Effector CD4-positive, alpha-beta T cell (primary cell): ENCODE data around the gene CRELD2.

Experiments used
- DNase-seq: peaks from one replicate; pipeline ENCODE4 v3.0.0-alpha.2; 2020
- total RNA-seq: gene quantifications from one replicate; lab custom pipeline; 2026; lab: John Stamatoyannopoulos, UW

CRELD2 gene, protein sequence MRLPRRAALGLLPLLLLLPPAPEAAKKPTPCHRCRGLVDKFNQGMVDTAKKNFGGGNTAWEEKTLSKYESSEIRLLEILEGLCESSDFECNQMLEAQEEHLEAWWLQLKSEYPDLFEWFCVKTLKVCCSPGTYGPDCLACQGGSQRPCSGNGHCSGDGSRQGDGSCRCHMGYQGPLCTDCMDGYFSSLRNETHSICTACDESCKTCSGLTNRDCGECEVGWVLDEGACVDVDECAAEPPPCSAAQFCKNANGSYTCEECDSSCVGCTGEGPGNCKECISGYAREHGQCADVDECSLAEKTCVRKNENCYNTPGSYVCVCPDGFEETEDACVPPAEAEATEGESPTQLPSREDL
- 22.9 reads per million, percentile 50 among the genes with 10 or more reads in this experiment for total RNA-seq

DNA sequence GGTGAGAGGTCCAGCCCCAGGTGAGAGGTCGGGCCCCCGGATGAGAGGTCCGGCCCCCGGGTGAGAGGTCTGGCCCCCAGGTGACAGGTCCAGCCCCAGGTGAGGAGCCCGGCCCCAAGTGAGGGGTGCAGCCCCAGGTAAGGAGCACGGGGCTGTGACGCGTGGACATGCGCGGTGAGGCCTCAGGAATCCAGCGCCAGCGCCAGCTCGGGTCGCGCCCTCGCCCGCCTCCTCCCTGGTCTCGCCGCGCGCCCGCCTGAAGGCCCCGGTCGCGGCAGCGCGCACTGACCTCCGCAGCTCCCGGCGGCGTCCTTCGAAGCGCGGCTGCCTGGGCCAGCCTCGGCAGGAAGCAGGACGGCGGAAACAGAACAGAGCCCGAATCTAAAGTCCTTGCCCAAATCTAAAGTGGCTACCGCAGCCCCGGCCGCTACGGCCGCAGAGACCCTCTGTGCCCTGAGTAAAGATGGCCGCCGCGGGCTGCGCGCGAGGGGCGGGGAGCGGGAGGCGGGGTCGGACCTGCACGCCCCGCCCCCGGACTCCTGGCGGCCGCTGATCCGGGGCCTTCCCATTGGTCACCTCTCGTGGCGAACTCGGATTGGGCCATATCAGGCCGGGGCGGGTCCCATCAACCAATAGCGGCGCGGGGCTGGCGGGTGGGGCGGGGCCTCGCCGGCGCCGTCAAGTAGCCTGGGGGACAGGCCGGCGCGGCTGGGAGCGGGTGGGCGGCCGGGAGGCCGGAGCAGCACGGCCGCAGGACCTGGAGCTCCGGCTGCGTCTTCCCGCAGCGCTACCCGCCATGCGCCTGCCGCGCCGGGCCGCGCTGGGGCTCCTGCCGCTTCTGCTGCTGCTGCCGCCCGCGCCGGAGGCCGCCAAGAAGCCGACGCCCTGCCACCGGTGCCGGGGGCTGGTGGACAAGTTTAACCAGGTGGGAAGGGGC, at the start of gene CRELD2, which contains the start of gene ALG12:
Gene CRELD2 (plus strand): TSS at position 661 of the 937 bp plus-strand sequence. CDS start 136 bp downstream, at position 797.
Gene ALG12 (minus strand): TSS at position 465 of the 937 bp plus-strand sequence. CDS start 4,673 bp downstream, outside the sequence.
- peak; percentile 97 for DNase-seq

DNA sequence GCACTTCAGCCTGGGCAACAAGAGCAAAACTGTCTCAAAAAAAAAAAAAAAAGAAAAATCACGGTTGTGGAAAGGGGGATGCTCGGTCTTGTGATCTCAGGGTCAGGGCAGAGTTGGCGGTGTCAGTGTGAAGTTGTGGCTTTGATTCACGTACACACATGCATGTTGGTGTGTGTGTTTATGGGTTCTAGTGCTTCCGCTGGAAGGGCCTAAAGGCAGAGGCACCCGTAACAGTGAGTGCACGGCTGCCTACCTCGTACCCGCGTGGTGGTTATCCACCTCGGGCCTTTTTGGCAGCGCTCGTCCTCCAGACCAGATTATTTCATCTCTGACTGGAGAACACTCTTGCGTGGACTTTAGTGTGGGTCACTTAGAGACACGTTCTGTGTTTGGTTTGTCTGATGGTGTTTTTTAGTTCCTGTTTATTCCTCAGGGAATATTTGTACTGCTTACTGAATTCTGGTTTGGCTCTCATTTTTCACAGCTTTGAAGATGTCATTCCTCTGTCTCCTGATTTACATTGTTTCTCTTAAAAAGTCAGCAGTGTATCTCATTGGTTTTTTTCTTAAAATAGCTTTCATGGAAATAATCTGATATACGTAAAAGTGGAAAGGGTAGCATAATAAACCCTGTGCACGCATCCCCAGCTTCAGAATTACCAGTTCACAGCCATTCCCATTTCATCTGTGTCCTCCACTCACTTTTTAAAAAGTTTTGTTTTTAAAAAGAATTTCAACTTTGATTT, 49.2 kb upstream of the CRELD2 start:
- DNase-seq: no peak

DNA sequence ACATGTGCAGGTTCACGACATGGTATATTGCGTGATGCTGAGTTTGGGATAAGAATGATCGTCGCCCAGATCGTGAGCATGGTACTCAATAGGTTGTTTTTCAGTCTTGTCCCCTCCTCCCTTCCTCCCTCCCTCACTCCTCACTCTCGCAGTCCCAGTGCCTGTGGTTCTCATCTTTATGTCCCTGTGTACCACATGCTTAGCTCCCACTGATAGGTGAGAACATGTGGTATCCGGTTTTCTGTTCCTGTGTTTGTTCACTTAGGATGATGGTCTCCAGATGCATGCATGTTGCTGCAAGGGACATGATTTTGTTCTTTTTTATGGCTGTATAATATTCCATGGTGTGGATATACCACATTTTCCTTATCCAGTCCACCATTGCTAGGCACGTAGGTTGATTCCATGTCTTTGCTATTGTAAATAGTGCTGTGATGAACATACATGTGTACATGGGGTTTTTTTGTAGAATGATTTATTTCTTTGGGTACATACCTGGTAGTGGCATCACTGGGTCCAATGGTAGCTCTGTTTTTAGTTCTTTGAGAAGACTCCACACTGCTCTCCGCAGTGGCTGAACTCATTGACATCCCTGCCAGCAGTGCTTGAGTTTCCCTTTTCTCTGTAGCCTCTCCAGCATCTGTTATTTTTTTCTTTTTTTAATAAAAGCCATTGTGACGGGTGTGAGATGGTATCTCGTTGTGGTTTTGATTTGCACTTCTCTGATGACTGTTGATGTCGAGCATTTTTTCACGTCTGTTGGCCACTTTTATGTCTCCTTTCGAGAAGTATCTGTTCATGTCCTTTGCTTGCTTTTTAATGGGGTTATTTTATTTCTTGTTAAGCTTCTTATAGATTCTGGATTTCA, 48.4 kb upstream of the CRELD2 start:
- no peak for DNase-seq

DNA sequence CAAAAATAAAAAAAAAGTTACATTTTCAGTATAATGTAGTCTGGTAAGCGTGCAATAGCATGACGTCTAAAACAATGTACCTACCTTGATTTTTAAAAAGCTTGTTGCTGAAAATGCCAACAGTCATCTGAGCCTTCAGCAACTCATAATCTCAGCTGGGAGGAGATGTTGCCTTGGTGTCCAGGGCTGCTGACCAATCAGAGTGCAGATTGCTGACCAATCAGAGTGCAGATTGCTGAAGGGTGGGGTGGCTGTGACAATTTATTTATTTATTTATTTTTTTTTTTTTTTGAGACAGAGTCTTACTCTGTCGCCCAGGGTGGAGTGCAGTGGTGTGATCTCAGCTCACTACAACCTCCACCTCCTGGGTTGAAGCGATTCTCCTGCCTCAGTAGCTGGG, 47.0 kb upstream of the CRELD2 start:
- DNase-seq: no peak

DNA sequence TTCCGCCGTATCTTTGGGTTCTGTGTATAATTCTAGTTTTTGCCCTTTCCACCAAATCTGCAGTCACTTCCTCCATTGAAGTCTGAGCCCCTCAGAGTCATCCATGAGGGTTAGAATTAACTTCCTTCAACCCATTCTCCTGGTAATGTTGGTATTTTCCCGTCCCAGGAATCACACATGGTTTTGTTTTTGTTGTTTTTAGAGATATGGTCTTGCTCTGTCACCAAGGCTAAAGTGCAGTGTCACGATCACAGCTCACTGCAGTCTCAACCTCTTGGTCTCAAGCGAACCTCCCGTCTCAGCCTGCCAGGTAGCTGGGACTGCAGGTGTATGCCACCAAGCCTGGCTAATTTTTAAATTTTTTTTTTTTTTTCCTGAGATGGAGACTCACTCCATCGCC, 46.1 kb upstream of the CRELD2 start:
- no peak for DNase-seq

DNA sequence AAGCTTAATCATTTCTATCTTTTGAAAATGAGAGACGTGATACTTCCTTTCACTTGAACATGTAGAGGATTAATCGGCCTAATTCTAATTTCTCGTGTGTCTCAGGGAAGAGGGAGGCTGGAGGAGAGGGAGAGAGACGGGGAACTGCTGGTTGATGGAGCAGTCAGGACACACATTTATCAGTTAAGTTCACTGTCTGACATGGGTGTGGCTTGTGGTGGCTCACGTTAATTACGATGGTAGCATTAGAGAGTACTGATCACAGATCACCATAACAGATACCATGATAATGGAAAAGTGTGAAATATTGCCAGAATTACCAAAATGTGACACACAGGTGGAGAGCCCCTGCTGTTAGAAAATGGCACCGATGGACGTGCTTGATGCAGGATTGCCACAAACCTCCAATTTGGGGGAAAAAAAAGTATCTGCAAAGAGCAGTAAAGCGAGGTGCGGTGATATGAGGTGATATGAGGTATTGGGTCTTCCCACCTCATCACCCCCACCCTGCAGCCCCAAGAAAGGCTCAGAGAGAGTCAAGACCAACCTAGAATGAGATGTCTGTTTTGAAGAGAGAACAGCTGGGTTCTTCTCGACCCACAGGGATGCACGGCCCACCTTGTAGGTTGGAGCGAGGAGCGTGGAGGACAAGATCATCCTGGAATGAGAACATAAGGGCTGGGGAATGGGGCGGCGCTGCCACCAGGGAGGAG, 45.0 kb upstream of the CRELD2 start:
- DNase-seq: no peak

DNA sequence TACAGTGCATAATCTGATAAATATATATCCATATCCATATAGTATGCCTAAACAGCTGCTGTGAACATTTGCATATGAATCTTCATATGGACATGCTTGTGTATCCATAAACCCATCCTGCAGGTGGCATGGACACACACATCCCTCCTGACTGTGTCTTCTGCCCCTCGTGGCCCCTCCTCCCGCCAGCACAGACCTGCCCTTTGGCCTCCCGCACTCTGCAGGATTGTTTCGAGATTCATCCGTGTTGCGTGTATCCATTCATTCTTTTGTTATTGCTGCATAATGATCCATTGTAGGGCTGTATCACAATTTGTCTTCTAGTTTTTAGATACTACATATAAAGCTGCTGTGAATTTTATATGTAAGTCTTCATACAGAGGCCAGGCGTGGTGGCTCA, 40.8 kb upstream of the CRELD2 start:
- no peak for DNase-seq

DNA sequence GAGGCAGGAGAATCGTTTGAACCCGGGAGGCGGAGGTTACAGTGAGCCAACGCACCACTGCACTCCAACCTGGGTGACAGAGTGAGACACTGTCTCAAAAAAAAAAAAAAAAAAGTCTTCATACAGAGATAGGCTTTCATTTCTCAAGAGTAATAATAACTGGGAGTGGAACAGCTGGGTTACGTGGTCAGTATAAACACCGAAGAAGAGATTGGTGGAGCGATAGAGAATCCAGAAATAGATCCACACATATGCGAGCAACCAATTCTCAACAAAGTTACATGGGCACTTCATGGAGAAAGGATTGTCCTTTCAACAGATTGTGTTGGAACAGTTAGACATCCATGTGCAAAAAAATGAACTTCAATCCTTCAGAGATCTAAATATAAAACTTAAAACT, 40.2 kb upstream of the CRELD2 start:
- DNase-seq: no peak

DNA sequence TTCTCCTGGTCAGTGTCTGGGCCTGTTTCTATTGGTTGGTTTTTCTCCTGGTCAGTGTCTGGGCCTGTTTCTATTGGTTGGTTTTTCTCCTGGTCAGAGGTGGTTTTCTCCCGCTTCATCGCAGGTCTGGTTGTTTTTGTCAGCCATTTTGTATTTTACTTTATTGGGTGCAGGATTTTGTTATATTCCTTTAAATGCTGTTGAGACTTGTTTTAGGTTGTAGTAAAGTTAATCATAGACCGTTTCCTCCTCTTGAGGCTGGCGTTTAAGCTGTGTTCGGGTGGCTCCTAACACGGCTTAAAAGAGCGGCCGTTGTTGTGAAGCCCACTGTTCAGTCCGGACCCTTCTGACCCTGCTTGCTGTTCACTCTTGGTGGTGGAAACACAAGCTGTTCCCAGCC, 38.6 kb upstream of the CRELD2 start:
- no peak for DNase-seq

DNA sequence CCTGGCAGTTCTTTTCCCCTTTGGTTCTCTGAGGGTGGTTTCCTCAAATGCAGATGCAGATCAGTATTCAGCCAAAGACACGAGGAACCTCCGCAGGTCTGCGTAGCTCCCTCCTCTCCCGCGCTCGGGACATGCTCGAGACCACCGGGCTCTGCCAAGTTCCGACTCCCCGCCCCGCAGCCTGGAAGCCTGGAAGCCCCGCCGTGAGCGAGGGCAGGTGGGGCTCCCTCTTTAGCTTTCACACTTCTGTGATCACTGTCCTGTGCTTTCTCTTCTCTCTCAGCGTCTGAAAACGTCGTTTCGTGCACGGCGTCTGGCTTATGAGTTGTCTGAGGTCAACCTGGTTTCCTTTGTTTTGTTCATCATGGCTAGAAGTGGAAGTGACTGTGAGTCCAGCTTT, 38.2 kb upstream of the CRELD2 start:
- no peak for DNase-seq

DNA sequence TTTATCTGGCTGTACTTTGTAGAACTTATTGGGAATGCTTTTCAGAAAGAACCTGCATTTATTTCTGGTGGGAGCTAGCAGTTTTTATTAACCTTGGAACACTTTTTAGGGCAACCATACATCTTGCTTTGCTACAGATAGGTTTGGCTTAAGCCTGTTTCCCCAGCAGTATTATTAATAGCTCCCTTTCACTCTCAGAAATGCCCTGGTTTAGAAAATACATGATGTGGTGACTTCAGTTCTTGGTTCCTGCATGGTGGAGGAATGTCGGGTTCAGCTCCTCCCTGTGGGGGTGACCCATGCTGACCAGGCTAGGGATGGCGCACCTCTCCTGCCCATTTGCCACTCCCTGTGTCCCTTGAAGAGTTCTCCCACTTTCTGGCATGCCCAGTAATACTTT, 36.6 kb upstream of the CRELD2 start:
- no peak for DNase-seq

DNA sequence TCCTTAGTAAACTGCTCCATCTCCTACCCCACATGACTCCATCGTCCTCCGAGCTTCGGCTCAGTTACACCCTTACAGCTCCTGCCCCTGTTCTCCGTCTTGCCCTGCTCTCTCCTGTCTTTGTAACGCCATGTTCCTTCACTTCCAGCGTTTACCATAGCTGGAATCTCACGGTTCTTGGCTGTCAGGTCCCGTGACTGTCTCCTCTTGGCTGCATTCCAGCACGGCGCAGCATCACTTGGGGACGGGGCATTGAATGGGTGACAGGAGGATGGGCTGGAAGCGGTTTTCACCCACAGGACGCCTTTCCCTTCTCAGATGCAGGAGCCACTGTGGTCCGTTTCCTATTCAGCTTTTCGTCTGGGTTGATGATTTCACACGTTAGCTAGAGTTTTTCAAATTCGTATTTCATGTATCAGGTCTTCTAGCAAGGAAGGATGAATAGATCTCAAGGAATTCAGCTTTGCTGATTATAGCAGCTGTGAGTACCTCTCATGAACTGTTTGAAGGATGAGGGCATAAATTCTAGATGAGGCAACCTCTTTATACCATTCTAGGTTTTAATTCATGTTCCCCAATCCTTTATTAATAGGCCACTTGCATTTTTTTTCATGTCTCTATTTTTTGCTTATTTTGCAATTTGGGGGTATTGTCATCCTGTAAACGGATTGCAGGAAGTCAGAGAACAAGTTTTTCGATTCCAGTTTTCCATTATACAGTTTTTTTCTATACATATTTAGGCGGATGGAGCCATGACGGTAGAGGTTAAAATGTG, 35.7 kb upstream of the CRELD2 start:
- no peak for DNase-seq

DNA sequence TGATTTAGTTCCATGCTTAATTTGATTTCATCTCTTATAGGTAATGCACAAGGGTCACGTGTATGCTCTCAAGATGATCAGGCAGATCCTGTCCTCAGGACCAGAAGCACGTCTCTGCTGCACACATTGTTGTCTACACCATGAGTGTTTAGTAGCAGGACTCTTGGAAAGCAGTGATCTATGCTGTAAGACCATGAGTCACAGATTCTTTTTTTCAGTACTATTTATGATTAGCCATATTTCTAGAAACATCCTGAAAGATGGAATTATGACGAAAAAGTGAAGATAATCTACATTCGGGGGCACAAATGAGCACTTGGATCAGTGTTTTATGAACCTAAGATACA, 35.2 kb upstream of the CRELD2 start:
- no peak for DNase-seq

DNA sequence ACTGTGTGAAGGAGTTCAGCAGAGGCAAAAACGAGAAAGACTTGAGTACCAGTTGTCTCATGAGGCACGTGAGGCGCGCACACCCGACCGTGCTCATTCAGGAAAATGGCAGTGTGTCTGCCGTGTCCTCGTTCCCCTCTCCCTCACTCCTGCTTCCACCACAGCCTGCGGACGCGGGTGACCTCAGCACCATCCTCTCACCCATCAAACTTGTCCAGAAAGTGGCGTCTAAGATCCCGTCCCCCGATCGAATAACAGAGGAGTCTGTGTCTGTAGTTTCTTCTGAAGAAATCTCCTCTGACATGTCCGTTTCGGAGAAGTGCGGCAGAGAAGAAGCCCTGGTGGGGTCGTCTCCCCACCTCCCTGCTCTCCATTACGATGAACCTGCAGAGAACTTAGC, 34.4 kb upstream of the CRELD2 start:
- DNase-seq: no peak

DNA sequence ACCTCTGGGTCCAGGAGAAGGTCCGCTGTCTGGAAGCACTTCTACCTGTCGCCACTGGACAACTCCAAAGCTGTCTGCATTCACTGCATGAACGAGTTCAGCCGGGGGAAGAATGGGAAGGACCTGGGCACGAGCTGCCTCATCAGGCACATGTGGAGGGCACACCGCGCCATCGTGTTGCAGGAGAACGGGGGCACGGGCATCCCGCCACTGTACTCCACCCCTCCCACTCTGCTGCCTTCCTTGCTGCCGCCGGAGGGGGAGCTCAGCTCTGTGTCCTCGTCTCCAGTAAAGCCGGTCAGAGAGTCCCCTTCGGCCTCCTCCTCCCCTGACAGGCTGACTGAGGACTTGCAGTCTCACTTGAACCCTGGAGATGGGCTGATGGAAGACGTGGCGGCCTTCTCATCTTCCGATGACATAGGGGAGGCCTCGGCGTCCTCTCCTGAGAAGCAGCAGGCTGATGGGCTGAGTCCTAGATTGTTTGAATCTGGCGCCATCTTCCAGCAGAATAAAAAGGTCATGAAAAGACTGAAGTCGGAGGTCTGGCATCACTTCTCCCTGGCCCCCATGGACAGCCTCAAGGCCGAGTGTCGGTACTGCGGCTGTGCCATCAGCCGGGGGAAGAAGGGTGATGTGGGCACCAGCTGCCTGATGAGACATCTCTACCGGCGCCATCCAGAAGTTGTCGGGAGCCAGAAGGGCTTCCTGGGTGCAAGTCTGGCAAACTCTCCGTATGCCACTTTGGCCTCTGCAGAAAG, 33.8 kb upstream of the CRELD2 start:
- DNase-seq: no peak

DNA sequence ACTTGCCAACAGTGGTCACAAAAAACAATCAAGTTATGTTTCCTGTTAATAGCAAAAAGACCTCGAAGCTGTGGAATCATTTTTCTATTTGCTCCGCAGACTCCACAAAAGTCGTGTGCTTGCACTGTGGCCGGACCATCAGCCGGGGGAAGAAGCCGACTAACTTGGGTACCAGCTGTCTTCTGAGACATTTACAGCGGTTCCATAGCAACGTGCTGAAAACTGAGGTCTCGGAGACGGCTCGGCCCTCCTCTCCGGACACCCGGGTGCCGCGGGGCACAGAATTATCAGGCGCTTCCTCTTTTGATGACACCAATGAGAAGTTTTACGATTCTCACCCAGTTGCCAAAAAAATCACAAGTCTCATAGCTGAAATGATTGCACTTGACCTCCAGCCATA, 33.2 kb upstream of the CRELD2 start:
- DNase-seq: no peak

DNA sequence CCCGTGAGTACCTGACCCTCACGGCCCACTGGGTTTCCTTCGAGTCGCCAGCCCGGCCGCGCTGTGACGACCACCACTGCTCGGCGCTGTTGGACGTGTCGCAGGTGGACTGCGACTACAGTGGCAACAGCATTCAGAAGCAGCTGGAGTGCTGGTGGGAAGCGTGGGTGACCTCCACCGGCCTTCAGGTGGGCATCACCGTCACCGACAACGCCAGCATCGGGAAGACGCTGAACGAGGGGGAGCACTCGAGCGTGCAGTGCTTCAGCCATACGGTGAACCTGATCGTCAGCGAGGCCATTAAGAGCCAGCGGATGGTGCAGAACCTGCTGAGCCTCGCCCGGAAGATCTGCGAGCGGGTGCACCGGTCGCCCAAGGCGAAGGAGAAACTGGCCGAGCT, 32.6 kb upstream of the CRELD2 start:
- DNase-seq: no peak

DNA sequence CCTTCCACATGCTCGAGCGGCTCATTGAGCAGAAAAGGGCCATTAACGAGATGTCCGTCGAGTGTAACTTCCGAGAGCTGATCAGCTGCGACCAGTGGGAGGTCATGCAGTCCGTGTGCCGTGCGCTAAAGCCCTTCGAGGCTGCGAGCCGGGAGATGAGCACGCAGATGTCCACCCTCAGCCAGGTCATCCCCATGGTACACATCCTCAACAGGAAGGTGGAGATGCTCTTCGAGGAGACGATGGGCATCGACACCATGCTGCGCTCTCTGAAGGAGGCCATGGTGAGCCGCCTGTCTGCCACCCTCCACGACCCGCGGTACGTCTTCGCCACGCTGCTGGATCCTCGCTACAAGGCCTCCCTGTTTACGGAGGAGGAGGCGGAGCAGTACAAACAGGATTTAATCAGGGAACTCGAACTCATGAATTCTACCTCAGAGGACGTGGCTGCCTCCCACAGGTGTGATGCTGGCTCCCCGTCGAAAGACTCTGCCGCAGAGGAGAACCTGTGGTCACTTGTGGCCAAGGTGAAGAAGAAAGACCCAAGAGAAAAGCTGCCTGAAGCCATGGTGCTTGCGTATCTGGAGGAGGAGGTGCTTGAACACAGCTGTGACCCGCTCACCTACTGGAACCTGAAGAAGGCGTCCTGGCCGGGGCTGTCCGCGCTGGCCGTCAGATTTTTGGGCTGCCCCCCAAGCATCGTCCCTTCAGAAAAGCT, 31.9 kb upstream of the CRELD2 start:
- DNase-seq: no peak

DNA sequence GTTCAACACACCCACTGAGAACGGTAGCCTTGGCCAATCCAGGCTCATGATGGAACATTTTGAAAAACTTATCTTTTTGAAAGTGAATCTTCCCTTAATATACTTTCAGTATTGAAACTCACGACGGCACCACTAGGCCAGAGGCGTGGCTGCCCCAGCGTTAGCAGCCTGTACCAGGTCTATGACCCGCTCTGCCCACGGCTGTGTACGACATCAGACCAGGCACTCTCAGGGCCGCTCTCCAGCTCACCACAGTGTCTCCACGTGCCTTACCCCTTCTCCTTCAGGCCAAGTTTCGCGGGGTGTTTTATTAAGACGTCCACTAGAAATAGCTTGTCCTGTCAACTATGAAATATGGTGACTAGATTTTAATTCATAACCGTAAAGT, 31.4 kb upstream of the CRELD2 start:
- no peak for DNase-seq
